GM12873 (cell line): ENCODE results near the gene SH3PXD2A.

Experiments
- CTCF ChIP-seq: IDR thresholded peaks from 2 replicates; pipeline ENCODE4 v1.5.1; 2012; ENCODE audit warnings: low read depth, mild to moderate bottlenecking, moderate library complexity, low read length, control low read depth; ENCODE audit not compliant: insufficient read depth; ENCODE audit errors: missing control alignments

Gene SH3PXD2A

GRCh38 chr10:103800089-103800488, 55.3 kb downstream of the SH3PXD2A start:
- no peak for TF ChIP-seq CTCF

GRCh38 chr10:103799341-103799740, 56.0 kb downstream of the SH3PXD2A start:
- TF ChIP-seq CTCF = no peak

GRCh38 chr10:103798511-103798910, 56.9 kb downstream of the SH3PXD2A start:
- no peak for TF ChIP-seq CTCF

- TF ChIP-seq CTCF = no peak
Observed at GRCh38 chr10:103797857-103798256, 57.5 kb downstream of the SH3PXD2A start.

- no peak for TF ChIP-seq CTCF
Observed at GRCh38 chr10:103795634-103796270, 59.6 kb downstream of the SH3PXD2A start.

GRCh38 chr10:103794996-103795395, 60.4 kb downstream of the SH3PXD2A start:
- no peak for TF ChIP-seq CTCF

- TF ChIP-seq CTCF = no peak
Observed at GRCh38 chr10:103793920-103794883, 61.2 kb downstream of the SH3PXD2A start.
